GM12874 (cell line): Measurements from ENCODE around the gene UHRF1.

Experiments used
- TF ChIP-seq, protein P1 (sequence below): IDR thresholded peaks from 2 replicates; pipeline ENCODE4 v1.5.1; 2011; ENCODE audit warnings: low read depth, mild to moderate bottlenecking, control low read depth, low read length, moderate library complexity; ENCODE audit not compliant: insufficient read depth

The UHRF1 gene

DNA sequence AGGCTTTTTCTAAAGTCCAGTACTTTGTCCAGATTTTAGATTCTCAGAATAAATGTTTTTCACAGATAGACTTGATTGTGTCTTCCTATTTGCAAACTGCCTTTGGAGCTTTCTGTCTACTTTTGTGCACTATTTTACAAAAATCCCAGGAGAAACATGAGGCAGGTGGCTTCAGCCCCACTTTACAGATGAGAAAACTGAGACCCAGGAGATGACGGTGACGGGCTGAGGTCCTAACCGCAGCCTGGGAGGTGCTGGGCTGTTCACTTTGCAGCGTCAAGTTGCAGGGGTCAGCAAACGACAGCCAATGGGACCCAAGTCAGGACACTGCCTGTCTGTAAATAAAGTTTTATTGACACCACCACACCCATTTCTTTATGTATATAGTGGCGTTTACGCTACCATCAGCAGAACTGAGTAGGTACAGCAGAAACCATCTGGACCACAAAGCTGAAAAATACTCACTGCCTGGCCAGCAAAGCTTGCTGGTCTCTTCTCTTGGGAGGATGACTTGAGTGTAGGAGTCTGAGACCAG lies 52.9 kb downstream of the UHRF1 start:
- TF ChIP-seq, protein P1, sequence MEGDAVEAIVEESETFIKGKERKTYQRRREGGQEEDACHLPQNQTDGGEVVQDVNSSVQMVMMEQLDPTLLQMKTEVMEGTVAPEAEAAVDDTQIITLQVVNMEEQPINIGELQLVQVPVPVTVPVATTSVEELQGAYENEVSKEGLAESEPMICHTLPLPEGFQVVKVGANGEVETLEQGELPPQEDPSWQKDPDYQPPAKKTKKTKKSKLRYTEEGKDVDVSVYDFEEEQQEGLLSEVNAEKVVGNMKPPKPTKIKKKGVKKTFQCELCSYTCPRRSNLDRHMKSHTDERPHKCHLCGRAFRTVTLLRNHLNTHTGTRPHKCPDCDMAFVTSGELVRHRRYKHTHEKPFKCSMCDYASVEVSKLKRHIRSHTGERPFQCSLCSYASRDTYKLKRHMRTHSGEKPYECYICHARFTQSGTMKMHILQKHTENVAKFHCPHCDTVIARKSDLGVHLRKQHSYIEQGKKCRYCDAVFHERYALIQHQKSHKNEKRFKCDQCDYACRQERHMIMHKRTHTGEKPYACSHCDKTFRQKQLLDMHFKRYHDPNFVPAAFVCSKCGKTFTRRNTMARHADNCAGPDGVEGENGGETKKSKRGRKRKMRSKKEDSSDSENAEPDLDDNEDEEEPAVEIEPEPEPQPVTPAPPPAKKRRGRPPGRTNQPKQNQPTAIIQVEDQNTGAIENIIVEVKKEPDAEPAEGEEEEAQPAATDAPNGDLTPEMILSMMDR, result no peak

DNA sequence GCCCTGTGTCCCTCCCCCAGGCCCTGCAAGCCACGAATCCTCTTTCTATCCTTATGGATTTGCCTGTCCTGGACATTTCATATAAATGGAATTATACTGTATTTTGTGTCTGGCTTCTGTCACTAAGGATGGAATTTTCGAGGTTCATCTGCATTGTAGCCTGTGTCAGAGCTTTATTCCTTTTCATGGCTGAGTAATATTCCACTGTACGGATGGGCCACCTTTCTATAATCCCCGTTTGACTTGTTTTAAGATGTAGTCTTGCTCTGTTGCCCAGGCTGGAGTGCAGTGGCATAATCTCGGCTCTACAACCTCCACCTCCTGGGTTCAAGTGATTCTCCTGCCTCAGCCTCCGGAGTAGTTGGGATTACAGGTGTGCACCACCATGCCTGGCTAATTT lies 55.8 kb downstream of the UHRF1 start:
- TF ChIP-seq, protein P1, result no peak

DNA sequence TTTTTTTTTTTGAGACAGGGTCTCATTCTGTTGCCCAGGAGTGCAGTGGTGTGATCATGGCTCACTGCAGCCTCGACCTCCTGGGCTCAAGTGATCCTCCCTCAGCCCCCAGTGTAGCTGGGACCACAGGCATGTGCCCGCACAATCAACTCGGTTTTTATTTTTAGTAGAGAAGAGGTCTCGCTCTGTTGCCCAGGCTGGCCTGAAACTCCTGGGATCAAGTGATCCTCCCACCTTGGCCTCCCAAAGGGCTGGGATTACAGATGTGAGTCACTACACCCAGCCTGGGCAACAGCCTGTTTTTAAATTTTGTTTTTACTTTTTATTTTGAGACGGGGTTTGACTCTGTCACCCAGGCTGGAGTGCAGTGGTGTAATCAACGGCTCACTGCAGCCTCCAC lies 57.3 kb downstream of the UHRF1 start:
- TF ChIP-seq, protein P1, result no peak

DNA sequence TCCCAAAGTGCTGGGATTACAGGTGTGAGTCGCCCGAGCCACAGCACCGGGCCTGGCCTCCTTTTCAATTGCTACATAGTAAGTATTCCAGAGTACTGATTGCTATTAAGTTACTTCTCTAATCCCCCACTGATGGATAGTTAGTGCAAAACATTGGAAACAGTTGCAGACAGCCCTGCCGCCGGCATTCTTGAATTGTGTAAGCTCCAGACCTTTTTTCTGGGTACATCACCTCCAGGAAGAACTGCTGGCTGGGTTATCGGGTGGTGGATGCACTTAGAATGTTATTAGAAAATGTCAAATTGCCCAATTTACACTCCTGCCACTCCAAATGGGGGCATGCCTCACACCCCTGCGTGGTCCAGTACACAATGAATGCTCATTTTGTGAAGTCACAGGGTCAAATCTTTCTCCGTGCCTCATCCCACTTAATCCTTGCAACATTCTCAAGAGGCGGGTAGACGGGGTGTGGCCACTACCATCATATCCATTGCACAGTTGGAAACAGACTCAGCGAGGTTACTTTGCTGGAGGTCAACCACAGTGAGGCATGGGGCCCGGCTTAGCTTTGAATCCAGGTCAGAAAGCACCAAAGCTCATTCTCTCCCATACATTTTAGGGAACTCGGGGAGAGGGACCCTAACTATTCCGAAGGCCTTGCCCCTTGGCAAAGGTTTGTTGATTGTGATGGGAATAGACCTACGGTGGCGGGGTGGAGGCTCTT lies 58.6 kb downstream of the UHRF1 start:
- TF ChIP-seq, protein P1, result no peak

DNA sequence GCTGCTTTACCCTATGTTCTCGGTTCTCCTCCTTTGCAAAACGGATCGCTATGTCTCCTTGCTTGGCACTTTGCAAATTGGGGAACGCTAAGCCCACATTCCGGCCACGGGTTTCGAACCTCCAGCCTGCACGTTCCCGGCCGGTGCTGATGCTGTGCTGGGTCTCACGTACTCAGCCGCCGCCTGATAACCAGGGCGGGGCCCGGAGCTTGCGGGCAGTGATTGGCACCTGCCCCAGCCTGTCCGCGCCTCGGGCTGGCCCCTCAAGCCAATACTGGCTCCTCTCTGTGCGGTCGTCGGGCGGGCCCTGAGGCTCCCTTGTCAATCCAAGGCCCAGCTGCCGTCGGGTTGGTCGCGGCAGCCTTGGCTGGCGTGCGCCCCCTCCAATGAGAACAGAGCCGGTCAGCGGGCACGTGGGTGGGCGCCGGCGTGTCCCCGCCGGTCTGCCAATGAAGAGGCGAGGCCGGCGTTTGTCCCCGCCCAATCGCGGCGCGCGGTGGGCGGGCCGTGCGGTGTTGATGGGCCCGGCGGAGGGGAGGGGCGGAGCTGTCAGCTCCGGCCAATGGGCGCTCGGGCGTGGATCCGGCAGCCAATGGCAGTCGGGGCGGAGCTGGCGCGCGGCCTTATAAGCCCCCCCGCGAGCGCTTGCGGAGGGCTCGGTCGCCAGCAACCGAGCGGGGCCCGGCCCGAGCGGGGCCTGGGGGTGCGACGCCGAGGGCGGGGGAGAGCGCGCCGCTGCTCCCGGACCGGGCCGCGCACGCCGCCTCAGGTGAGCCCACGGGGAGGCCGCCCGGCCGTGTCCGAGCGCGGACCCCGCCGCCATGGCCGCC lies 59.4 kb downstream of the UHRF1 start, which contains the start of gene KDM4B:
Gene KDM4B, plus strand, starts transcription at position 652 of the 830 bp plus-strand sequence. CDS start 63,778 bp downstream, outside the sequence.
- TF ChIP-seq, protein P1, result no peak

DNA sequence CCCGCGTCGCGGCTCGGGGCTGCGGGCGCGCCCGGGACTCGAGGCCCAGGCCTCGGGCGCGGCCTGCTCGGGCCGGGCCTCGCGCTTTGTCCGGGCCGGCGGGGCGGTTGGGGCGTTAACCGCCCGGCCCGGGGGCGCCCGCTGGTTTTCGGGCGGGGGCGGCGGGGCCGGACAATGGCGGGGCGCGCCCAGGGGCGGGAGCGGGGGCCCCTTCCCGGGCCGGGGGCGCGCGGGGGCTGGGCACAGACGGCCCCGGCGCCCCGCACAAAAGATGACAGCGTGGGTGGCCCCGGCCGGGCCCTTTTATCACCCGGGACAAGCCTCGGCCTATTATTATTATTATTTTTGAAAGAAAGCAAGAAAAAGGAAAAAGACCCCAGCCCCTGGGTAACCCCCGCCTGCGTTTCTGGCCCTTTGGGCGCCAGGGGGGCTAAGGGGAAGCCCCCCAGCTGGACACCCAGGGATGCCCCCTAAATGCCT lies 60.0 kb downstream of the UHRF1 start:
- TF ChIP-seq, protein P1, result no peak

DNA sequence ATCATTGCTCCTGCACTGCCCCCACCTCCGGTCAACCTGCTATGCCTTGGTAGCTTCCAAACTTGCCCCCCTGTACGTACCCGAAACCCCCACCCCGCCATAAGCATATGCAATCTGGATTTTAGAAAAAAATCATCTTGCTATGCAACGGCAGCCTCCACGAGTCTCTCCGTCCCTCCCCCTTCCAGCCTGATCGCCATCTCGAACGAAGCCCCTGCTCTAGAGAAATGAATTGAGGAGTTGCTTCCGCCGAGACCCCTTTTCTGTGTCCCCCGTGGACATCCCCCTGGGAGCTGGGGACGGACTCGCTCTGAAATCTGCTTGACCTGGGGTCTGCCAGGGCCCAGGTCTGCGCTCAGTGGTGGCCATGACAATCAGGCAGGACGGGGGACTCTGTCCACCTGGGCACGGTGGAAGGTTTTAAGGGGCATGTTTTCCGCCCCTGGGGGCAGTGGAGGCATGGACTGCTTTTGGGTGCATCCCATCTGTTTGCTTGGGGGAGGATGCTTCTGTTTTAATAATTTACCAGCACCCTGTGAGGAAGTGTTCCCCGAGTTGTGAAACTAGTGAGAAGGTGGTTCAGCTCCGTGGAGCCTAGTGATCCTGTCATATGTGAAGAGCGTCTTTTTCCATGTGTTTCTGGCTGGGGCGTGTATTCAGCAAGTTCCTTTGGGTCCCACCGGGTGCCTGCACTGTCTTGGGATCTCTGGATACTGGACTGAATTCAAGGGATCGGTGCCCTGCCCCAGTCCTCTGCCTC lies 60.7 kb downstream of the UHRF1 start:
- TF ChIP-seq, protein P1, result no peak
